Nephron (organoid): Measurements from ENCODE around the gene ARPC4.
"Not testable (repeated sequence)": the region's sequence is repeated elsewhere in the genome, so short reads cannot be mapped to it uniquely, and the experiment has no call there.

Experiments used
- H3K27ac Mint-ChIP-seq, 3 experiments: 2 replicates each; pipeline ENCODE4 v1.8.0; 2020; ENCODE audit warnings: mixed read lengths in 3 of 3, mild to moderate bottlenecking in 2 of 3, moderate library complexity in 1 of 3
- H3K27me3 Mint-ChIP-seq: 2 replicates; pipeline ENCODE4 v1.8.0; 2021; ENCODE audit warnings: low read depth, mild to moderate bottlenecking, moderate library complexity, mixed read lengths
- H3K36me3 Mint-ChIP-seq: 2 replicates; pipeline ENCODE4 v1.8.0; 2020; ENCODE audit warnings: low read depth, mixed read lengths
- H3K4me1 Mint-ChIP-seq: 2 replicates; pipeline ENCODE4 v1.8.0; 2020; ENCODE audit warnings: mixed read lengths
- H3K4me3 Mint-ChIP-seq, 3 experiments: 2 replicates each; pipeline ENCODE4 v1.8.0; 2020; ENCODE audit warnings: mild to moderate bottlenecking in 3 of 3, mixed read lengths in 3 of 3, moderate library complexity in 2 of 3
- H3K9me3 Mint-ChIP-seq: 2 replicates; pipeline ENCODE4 v1.8.0; 2020; ENCODE audit warnings: mixed read lengths
- CTCF ChIP-seq, 3 experiments: fragments of 200-600 bp; sonication (generic); IDR thresholded peaks; one replicate each; pipeline ENCODE4 v1.5.0; 2021; ENCODE audit warnings: antibody characterized with exemption in 3 of 3; ENCODE audit not compliant: unreplicated experiment in 3 of 3

Gene ARPC4

GRCh38 chr3:9768141-9768775 is 24.6 kb upstream of the ARPC4 start:
- Mint-ChIP-seq H3K36me3 (peaks cover 3% of the 10 kb centered on the region), H3K4me3 (peak overlapping the region; percentile 74 to 87 (median 85)), H3K27ac (peak overlapping the region in 2 of 3 experiments; percentile 33 to 95), H3K9me3 (no peaks in the 10 kb centered on the region), H3K4me1 (peaks cover 36% of the 10 kb centered on the region), H3K27me3 (no peaks in the 10 kb centered on the region)
- no peak for TF ChIP-seq CTCF (IDR thresholded peaks at IDR 0.05; ENCODE audit: unreplicated experiment in 3 of 3)

GRCh38 chr3:9769012-9769411 is 23.9 kb upstream of the ARPC4 start:
- peak overlapping the region; percentile 74 to 87 (median 85) for H3K4me3 Mint-ChIP-seq
- peaks cover 3% of the 10 kb centered on the region for H3K36me3 Mint-ChIP-seq
- peak overlapping the region in 2 of 3 experiments; percentile 39 to 95 for H3K27ac Mint-ChIP-seq
- TF ChIP-seq CTCF (IDR thresholded peaks at IDR 0.05; ENCODE audit: unreplicated experiment in 3 of 3), result no peak
- H3K27me3 Mint-ChIP-seq, result no peaks in the 10 kb centered on the region
- no peaks in the 10 kb centered on the region for H3K9me3 Mint-ChIP-seq
- H3K4me1 Mint-ChIP-seq, result peaks cover 36% of the 10 kb centered on the region

GRCh38 chr3:9769426-9770275 is 23.2 kb upstream of the ARPC4 start, which contains the start of gene CAMK1:
Gene CAMK1, minus strand, starts transcription at chr3:9769947. Its CDS starts 2,198 bp downstream, at chr3:9767749.
- no peaks in the 10 kb centered on the region for H3K27me3 Mint-ChIP-seq

DNA sequence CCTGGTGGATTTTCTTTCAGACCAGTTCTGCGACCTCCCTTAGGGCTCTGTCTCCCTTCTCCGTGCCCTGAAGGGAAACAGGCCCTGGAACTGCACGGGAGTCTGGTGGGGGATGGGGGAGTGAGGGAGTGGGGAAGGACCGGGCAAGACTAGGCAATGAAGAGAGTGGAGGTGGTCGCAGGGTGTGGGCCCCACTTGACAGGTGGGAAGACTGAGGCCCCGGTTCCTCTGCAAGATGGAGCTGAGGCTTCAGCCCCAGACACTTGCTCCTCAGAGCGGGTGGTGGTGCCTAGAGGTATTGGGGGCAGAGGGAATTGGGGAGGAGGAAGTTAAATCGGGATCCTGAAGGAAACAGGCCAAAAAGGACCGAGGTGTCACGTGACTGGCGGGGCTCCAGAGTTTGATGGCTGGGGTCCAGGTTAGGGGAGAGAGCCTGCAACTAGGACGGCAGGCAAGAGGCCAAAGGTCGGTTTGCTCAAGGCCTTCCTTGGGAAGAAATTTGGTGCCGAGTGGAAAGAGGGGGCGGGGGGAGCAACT is 22.5 kb upstream of the ARPC4 start:
- H3K9me3 Mint-ChIP-seq, result no peaks in the 10 kb centered on the region
- peaks cover 39% of the 10 kb centered on the region for H3K4me1 Mint-ChIP-seq
- H3K27me3 Mint-ChIP-seq, result no peaks in the 10 kb centered on the region
- H3K27ac Mint-ChIP-seq, result peak overlapping the region in 2 of 3 experiments; percentile 95 to 97
- TF ChIP-seq CTCF (IDR thresholded peaks at IDR 0.05; ENCODE audit: unreplicated experiment in 3 of 3), result no peak
- H3K4me3 Mint-ChIP-seq, result peak overlapping the region; percentile 70 to 86 (median 85)
- peaks cover under 1% of the 10 kb centered on the region for H3K36me3 Mint-ChIP-seq

More at GRCh38 chr3:9769426-9770275, 23.2 kb upstream of the ARPC4 start, which contains the start of gene CAMK1:
- peaks cover 36% of the 10 kb centered on the region for H3K4me1 Mint-ChIP-seq
- peaks cover 3% of the 10 kb centered on the region for H3K36me3 Mint-ChIP-seq
- peak within 1 kb of the TSS in 2 of 3 experiments; percentile 95 to 97 for H3K27ac Mint-ChIP-seq
- no peaks in the 10 kb centered on the region for H3K9me3 Mint-ChIP-seq
- H3K4me3 Mint-ChIP-seq, result peak within 1 kb of the TSS; percentile 74 to 87 (median 85)
- TF ChIP-seq CTCF (IDR thresholded peaks at IDR 0.05; ENCODE audit: unreplicated experiment in 3 of 3), result no peak

- H3K27ac Mint-ChIP-seq, result peak overlapping the region in 2 of 3 experiments; percentile 95 to 97
- not testable (repeated sequence) for H3K27me3 Mint-ChIP-seq, H3K9me3 Mint-ChIP-seq, H3K36me3 Mint-ChIP-seq
- peaks cover 42% of the 10 kb centered on the region for H3K4me1 Mint-ChIP-seq
- peak overlapping the region; percentile 70 to 86 (median 85) for H3K4me3 Mint-ChIP-seq
Observed at GRCh38 chr3:9771007-9771406, 21.9 kb upstream of the ARPC4 start.
